OCI-M1 (cell line): ENCODE results near the gene NDUFAF3.

Experiments used
- DNase-seq: peaks from one replicate; lab custom pipeline; 2025; lab: John Stamatoyannopoulos, UW

The NDUFAF3 gene

GRCh38 chr3:49021813-49022687 lies at the start of gene NDUFAF3:
NDUFAF3 (plus strand) TSS chr3:49022121; CDS start chr3:49022145, 24 bp downstream.
- DNase-seq, result peak; percentile 90

- no peak for DNase-seq
These were observed 47.7 kb upstream of the NDUFAF3 start for GRCh38 chr3:48974076-48974864.

GRCh38 chr3:48979451-48979850 lies 42.5 kb upstream of the NDUFAF3 start:
- no peak for DNase-seq

GRCh38 chr3:48980295-48980694 lies 41.6 kb upstream of the NDUFAF3 start:
- DNase-seq, result no peak

GRCh38 chr3:48982016-48982415 lies 39.9 kb upstream of the NDUFAF3 start:
- DNase-seq, result no peak

- no peak for DNase-seq
These were observed 39.2 kb upstream of the NDUFAF3 start for GRCh38 chr3:48982686-48983085.

GRCh38 chr3:48983096-48983495 lies 38.8 kb upstream of the NDUFAF3 start:
- DNase-seq, result no peak

- no peak for DNase-seq
These were observed 37.3 kb upstream of the NDUFAF3 start for GRCh38 chr3:48984663-48985062.

- no peak for DNase-seq
These were observed 36.0 kb upstream of the NDUFAF3 start for GRCh38 chr3:48985831-48986376.

GRCh38 chr3:48989126-48989795 lies 32.7 kb upstream of the NDUFAF3 start:
- DNase-seq, result no peak

- DNase-seq, result peak; percentile 85
These were observed 31.9 kb upstream of the NDUFAF3 start, which contains the start of gene P4HTM for GRCh38 chr3:48989796-48990635. P4HTM (plus strand) TSS chr3:48990241; CDS start chr3:48990257, 16 bp downstream.

- peak; percentile 59 for DNase-seq
These were observed 31.1 kb upstream of the NDUFAF3 start for GRCh38 chr3:48990636-48991469.

GRCh38 chr3:48991851-48992545 lies 29.9 kb upstream of the NDUFAF3 start:
- no peak for DNase-seq

- DNase-seq, result no peak
These were observed 28.1 kb upstream of the NDUFAF3 start for GRCh38 chr3:48993834-48994233.

GRCh38 chr3:48996640-48997039 lies 25.3 kb upstream of the NDUFAF3 start:
- DNase-seq, result no peak

GRCh38 chr3:48997102-48997635 lies 24.8 kb upstream of the NDUFAF3 start:
- DNase-seq, result no peak

- no peak for DNase-seq
These were observed 23.9 kb upstream of the NDUFAF3 start for GRCh38 chr3:48997714-48998637.
